GM19239 (cell line): ENCODE measurements around the gene TLE1.

ENCODE experiments used
- DNase-seq: peaks from one replicate; pipeline ENCODE4 v3.0.0; 2011; ENCODE audit warnings: low spot score; ENCODE audit not compliant: insufficient read length
- FAIRE-seq: peaks from 2 replicates; lab custom pipeline; 2011; peaks lifted over from hg19 to GRCh38; lab: Jason Lieb, UNC

The TLE1 gene

DNA sequence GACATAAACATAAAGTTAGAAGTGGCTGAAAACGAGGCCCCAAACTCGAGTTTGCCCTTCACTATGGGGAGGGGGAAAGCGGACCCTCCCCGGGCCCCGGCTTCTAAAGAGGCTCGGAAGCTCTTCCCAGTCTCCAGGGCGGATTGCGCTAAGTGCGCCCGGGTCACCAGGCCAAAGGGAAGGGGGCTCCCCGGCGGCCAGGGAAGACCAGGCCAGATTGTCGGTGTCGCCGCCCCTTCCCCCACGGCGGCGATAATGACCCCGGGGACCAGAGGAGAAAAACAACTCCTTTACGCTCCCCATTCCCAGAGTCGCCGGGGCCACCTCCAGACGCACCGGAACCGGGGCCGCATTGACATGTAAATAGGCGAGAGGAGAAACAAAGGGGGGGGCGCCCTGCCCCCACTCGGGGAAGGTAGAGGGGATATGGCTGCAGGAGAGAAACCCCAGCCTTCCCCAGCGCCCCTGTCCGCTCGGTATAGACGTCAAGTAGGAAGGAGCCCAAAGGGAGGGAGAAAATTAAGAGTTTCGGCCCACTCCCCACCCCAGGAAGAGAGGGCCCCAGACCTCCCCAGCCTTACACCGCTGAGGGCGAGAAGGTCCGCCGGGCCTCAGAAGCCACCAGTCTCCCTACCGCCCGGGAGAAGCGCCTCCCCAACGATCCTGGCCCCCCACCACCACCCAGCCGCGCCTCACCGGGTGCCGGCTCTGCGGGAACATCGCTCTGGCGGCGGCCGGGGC, 1.7 kb downstream of the TLE1 start:
- FAIRE-seq (no peak), DNase-seq (no peak)

DNA sequence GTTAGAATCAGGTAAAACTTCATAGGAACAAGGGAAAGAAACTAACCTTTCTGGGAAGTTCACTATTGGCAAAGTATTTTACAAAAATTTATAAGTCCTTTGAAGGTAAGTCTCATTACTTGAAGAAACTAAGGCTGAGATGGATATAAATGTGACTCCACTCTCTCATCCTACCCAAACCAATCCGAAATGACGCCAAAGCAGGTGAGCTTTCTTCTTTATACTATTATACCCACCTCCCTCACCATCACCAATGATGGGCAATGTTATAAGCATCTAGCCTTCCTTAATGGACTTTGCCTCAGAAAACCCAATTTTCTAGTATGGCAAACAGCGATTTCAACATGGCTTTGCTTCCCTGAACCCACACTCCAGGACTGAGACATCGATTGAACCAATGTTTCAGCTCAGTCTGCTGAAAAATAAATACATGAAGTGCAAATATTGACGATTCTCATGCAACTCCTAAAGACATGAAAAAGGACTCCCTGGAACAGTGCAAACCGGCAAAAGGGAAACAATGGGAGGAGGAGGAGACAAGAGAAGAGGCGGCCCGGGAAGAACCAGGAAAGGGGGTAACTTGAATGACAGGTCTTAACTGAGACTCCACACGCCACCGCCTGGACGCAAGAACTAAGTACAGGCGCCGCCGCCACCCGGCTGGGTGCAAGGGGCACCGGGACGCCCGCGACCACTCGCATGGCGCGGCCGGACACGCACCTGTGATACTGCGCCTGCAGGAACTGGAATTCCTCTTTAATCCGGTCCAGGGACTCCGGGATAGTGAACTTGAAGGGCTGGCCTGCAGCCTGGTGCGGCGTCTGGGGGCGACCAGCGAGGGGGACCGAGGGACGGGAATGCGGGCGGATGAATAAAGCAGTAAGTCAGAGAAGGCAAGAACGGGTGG, 2.5 kb downstream of the TLE1 start:
- FAIRE-seq (no peak), DNase-seq (no peak)

DNA sequence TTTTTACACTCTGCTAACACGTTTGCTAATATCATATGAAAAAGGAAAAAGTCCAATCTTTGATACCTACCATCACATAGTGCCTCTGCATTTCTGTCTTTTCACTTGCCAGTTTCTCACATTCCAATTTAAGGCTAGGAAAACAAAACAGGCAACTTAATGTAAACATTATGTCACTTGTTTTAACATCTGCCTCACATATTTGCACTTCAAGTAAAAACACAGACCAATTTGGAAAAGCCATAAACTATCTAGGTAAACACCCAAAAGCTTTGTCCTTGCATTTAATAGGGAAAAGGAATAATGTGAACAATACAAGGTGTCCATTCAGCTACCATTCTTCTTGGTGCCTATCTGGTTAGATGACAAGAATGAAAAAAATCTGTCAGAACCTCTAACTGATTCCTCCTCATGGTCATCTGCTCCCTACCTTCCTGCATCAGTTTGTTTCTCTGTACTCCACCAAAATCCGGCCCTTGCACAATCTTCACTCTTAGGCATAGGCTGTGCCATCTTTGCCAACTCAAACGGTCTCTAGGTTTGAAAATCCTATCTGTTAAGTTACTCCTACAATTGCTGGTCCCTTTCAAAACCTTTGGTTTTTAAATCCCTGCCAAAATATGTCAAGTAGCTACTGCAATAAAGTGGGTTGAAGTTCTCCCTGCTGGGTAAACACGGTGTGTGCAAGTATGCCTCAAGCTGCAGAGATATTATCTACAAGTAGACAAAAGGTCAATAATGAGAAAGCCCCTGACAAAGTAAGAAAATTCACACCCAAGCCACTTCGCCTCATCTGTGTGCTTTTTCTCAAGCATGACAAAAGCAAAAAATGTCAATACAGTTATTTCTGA, 3.4 kb downstream of the TLE1 start:
- DNase-seq (no peak), FAIRE-seq (no peak)

DNA sequence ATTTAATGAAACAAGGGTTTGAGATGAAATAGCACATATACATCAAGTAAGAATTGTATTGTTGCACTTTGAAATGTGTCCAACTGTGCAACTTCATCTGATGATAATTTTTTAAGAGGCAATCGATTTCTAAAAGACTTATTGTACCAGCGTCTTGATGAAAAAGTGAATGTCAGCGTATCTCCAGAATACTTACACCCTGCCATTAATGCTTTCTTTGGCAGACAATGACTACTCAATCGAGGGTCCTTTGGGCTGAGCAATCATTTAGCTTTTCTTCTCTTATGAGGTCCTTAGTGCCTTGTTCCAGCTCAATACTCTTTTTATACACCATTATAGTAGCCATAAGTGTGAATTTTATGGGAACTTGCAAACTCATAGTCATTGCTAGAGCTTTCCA, 4.7 kb downstream of the TLE1 start:
- FAIRE-seq (no peak), DNase-seq (no peak)

DNA sequence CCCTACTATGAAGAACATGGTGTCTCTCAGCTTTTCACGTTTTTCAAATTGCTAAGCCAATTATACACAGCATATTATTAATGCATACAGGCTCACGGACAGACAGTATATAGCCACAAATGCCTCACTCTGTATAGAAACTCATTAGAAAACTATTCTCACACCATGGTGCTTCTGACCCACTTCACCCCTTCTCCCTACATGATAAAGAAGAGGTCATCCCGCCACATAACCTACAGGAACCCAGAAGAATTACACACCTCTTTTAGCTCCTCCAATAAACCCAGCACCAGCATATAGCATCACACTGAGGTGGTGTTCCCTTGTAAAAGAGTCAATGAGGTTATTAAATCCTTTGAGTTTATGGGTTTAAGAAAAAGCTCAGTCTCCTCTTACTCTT, 5.6 kb downstream of the TLE1 start:
- no peak for FAIRE-seq
- no peak for DNase-seq

DNA sequence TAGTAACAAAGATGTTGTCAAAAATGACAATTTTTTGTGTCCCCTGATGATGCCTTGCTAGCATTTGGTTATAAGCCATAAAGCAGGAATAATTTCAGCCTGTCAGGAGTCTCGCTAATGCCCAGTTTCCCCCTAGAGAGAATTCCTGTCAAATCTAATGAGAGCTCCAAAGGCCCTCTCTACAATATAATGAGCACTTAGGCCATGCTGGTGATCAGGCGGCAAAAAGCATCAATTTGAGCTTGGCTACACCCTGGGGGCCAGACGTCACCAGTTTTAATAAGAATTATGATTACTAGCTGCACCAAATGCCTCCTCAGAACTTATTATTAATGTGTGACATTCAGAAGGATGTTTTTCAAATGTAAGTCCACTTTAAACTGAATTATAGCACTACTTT, 6.1 kb downstream of the TLE1 start:
- FAIRE-seq (no peak), DNase-seq (no peak)

DNA sequence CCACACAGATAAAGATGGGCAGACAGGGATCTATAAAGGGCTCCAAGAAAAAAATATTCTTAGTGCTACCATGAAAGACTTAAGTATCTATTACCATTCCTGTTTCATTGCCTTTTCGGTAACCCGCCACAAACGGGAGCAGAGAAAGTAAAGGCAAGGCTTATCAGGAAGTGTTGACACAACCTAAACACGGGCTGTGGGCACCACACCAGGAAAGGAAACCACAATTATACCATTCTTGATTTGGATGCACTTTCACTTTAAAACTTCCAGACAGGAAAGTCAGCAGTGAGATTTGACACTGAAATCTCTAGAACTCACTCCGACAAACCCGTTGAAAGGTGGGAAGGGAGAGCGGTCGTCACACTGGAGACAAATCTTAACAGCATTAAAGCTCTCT, 6.5 kb downstream of the TLE1 start:
- no peak for DNase-seq
- no peak for FAIRE-seq

DNA sequence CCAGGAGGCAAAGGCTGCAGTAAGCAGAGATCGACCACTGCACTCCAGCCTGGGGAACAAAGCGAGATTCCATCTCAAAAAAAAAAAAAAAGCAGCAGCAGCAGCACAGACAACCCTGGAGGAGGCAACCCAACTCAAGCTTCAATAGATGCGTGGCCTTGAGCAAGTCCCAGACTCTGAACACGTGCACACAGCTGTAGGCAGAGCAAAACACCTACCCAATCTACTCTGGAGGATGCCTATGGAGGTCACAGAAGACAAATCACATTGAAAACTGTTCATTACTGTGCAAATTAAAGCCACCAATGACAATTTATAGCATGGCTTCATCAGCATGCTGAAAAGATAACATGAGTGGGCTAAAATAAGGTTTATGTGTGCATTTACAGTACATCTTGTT, 7.2 kb downstream of the TLE1 start:
- FAIRE-seq (no peak), DNase-seq (no peak)

DNA sequence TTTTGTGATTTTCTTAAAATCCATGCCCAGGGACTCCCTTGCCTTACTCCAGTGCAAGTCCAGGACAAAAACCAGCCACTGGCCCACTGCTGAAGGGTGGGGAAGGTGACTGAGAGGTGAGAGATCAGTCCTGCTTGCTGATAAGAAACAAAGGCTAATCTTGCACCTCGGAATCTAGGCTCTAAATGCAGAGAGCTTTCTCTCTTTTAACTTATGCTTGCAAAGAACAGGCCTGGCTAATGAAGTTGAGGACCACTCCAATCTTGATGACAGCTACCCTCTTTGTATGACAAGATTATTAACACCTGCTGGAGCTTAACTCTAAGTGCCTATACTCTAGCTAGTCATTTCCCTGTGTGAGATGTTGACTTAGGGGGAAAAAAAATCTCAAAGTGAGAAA, 8.8 kb downstream of the TLE1 start:
- DNase-seq (no peak), FAIRE-seq (no peak)

DNA sequence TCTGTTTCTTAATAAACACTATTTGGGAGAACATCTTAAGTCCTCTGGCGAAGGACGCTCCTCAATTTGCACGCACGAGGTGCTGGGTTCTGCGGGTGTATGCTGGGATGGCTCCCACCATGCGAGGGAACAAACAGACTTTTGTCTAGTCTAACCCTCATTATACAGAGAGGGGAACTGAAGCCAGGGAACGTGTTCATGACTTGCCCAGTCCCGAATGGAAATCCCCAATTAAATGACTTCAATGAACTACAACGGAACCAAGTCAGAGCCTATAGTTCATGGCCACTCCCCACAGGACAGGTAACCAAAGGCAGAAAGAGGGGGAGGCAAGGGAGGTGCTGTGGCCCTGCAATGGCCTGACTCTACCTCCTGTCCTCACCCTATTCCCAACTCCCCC, 9.3 kb downstream of the TLE1 start:
- DNase-seq (no peak), FAIRE-seq (no peak)

DNA sequence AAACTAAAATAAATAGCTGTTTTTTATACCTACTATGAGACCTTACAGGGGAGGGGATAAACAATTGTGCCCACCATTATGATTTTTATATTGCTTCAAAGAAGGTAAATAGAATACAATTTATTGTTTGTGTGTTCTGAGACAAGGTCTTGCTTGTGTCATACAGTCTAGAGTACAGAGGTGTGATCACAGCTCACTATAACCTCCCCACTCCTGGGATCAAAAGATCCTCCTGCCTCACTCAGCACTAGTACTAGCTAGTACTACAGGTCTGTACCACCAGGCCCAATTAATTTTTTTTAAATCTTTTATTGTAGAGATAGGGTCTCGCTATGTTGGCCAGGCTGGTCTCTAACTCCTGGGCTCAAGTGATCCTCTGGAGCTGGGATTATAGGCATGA, 11.3 kb downstream of the TLE1 start:
- no peak for FAIRE-seq
- DNase-seq, result no peak

DNA sequence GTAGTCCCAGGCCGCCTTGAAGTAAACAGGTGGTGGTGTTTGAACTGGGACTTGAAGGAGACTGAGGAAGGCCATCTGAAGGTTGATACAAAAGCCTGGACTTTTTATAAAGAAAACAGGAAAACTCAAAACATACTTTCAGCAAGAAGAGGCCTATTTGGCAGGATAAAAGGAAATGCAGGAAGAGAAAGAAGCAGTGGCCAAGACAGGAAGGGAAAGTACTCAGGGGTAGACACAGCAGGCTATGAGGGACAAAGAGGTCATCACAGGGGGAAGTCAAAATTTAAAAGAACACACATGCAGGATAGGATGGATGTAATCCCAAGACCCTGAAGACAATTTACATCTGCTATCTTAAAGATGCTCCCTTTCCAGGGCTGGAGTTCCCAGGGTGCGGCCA, 13.0 kb downstream of the TLE1 start:
- FAIRE-seq, result no peak
- DNase-seq, result no peak

DNA sequence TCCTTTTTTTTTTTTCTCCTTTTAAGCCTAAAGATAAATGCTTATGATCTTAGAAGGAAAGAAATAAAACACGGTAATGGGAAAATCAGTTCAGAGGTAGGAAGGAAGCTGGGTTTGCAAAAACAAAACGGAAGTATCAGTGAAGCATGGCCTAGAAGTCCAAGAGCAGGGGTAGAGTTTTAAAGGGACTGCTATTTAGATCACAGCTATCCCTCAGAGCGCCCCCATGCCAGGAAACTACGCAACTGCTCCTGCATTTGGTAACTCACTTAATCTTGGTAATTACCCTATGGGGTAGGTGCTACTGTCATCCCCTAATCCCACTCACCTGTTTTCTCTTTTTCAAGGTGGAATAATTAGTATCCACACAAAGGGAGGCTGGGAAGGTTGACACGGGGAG, 16.0 kb downstream of the TLE1 start:
- no peak for DNase-seq
- no peak for FAIRE-seq

DNA sequence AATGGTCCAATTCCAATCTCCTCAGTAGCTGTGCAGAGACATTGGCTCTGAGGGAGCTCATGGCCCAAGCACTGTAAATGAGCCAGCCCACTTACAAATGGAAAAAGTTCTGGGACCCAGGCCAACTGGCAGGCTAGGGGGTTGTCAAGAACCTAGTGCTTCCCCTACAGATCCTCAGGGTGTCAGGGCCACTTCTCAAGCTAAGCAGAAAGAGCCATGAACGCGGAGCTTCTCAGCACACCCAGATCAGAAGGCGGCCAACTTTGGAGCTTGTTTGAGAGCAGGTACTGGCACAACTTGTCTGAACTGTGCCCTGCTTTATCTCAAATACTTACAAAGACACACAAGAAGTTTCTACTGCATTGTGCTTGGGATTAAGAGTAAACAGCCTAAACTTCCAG, 17.5 kb downstream of the TLE1 start:
- DNase-seq (no peak), FAIRE-seq (no peak)

DNA sequence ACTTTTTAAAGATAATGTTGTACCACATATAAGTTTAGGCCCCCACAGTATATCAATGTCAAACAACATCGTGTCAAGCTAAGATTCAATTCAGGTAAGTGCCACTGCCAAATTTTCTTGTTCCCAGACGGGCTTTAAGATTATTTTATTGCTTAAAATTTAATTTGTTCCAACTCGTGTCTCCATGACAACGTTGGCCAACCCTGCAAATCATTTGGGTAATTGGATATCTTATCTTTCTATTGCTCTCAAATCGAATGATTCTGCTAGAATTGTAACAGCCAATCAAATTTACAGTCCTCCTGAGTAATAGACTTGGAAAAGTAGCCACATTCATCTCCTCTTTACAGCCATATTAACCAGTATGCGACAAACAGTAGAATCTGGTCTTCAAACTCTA, 19.5 kb downstream of the TLE1 start:
- no peak for DNase-seq
- FAIRE-seq, result no peak

DNA sequence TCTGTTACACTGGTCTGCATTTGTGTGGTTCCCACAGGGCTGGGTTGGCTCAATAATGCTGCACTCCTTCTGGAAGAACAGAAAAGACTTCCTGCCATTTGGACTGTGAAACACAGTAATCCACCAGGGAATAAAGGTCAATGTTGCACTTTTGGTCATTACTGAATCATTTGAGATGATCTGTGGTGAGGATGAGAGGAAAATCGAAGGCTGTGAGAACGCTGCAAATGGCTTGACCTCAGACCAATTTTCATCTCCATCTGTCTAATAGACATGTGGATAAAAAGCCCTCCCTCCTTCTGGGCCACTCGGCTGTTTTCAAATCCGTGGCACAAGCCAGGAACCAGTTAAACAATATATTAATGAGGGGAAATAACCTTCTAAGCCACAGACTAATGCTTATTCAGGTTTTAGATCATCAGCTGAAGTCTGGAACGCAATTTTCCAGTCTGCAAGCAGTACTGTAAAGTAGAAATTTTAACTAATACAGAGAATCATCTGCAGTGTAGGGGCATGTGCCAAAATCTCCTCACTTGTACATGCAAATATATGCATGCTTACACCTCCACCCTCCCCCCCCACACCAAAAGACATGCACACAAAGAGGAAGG, 20.2 kb downstream of the TLE1 start:
- FAIRE-seq (no peak), DNase-seq (no peak)

DNA sequence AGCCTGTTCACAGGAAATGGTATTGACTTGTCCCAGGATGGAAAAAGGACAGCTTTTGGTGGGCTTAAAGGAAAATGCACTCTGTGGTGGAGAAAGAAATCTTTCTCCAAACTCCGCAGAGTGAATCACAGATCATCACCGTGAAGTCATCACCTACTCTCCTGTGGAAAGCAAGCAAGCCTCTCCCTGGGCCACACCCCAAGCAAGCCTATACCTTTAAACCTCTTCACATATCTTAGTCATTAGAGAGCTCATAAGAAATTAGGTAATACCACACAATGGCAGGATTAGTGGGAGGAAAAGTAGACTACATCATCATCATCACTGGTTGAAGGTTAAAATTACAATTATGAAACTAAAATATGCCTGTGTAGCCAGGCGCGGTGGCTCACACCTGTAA, 23.2 kb downstream of the TLE1 start:
- no peak for FAIRE-seq
- DNase-seq, result no peak

DNA sequence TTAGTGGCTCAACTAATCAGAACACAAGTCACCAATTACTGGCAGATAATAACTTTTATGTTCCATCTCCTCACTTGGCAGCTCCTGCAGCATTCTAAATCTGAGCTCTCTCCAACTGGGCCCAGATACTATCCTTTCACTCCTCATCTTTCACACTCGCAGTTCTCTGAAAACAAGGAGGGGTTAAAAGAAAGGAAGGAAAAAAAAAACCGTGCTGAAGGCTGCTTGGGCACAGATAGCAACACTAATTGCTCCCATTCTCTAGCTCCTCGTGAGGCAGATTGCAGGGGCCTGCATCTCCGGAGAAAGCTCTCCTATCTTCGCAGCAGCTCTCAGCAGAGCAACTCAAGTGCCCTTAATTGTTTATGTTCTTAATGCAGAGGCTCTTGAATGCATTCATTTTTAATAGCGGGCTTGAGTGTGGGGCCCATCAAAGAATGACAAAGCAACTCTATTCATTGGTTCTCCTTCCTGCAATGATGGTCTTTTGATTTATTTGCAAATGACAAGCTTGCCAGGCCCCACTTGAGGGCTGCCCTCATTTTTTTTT, 23.9 kb downstream of the TLE1 start:
- FAIRE-seq (no peak), DNase-seq (no peak)

DNA sequence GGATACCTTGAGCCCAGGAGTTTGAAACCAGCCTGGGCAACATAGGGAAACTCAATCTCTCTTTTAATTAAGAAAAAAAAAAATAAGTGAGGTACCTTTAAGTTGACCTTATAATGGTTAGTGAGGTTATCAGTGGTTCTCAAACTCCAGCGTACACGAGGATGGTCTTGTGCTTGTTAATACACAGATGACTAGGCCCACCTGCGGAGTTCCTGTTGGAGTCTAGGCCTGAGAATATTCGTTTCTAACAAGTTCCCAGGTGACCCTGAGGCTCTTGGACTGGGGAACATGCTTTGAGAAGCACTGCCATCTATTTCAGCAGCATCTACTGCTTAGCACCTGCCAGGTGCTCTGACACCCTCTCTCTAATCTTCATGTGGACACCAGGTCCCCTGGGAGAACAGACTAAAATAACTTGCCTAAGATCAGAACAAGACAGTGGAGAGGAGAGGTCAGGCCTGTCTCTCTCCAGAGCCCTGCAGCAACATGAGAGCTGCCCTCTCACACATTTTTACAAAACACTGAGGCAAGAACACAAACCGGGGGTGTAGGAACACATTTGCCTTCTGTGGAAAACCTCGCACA, 24.6 kb downstream of the TLE1 start:
- no peak for FAIRE-seq

DNA sequence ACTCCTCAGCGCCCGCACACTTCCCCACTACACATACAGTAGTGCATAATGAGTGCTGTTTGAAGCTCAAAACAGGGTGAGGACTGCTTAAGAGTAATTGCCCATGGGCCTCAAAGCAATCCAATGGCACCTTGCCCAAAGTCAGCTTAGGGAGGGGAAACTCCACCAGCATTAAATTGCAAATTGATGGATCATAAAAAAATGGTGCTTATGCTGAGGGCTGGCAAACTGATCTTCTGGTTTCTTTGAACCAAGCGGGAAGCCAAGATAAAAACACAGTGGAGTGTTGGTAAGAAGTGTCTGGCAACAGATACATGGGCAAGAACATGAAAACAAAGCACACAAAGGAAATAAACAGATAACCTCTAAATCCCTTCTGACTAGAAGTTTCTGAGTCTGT, 28.0 kb downstream of the TLE1 start:
- no peak for FAIRE-seq
- DNase-seq, result no peak

More for the DNA sequence above, 24.6 kb downstream of the TLE1 start:
- no peak for DNase-seq
